WTC11 (cell line): ENCODE measurements around the gene CUL1. TPM values are rescaled to one million over a fixed set of nuclear protein-coding genes. Genes with fewer than 3 reads are reported as not detected.

Experiments used
- ATAC-seq: fragments of 200-7000 bp; cut with Tn5 transposase; 2 replicates; pipeline ENCODE4 v1.10.0; 2021; ENCODE audit warnings: mild to moderate bottlenecking, moderate library complexity
- CTCF ChIA-PET: fragments of 300-600 bp; sonication (Branson Sonifier 250); formaldehyde crosslinking; loops from one replicate; lab custom pipeline; 2021; ENCODE audit warnings: antibody characterized with exemption; lab: Charles Lee
- POLR2A ChIA-PET: fragments of 350-600 bp; sonication (Branson Sonifier 250); formaldehyde crosslinking; loops from one replicate; lab custom pipeline; 2021; ENCODE audit warnings: antibody characterized with exemption; lab: Charles Lee
- DNase-seq: peaks from one replicate; pipeline ENCODE4 v3.0.0; 2021; ENCODE audit warnings: low spot score
- H3K27ac Mint-ChIP-seq: 2 replicates; pipeline ENCODE4 v1.8.0; 2021; ENCODE audit warnings: mixed read lengths
- H3K27me3 Mint-ChIP-seq: 2 replicates; pipeline ENCODE4 v1.8.0; 2021; ENCODE audit warnings: low read depth, mild to moderate bottlenecking, moderate library complexity, mixed read lengths
- H3K36me3 Mint-ChIP-seq: 2 replicates; pipeline ENCODE4 v1.8.0; 2021; ENCODE audit warnings: mixed read lengths
- H3K4me1 Mint-ChIP-seq: 2 replicates; pipeline ENCODE4 v1.8.0; 2022; ENCODE audit warnings: mixed read lengths
- H3K4me3 Mint-ChIP-seq: 2 replicates; pipeline ENCODE4 v1.8.0; 2021; ENCODE audit warnings: mild to moderate bottlenecking, moderate library complexity, mixed read lengths
- H3K9me3 Mint-ChIP-seq: 2 replicates; pipeline ENCODE4 v1.8.0; 2021; ENCODE audit warnings: mixed read lengths
- CREM ChIP-seq: sonication (generic); formaldehyde crosslinking; IDR thresholded peaks from 2 replicates; pipeline ENCODE4 v1.8.1; 2022; ENCODE audit warnings: mild to moderate bottlenecking, missing genetic modification reagents, moderate library complexity
- ERG ChIP-seq: fragments of 250-450 bp; sonication (Bioruptor Pico); IDR thresholded peaks from 2 replicates; pipeline ENCODE4 v1.8.0; 2021; ENCODE audit warnings: mild to moderate bottlenecking
- ESRRA ChIP-seq: sonication (generic); formaldehyde crosslinking; IDR thresholded peaks from 2 replicates; pipeline ENCODE4 v1.8.1; 2022; ENCODE audit warnings: mild to moderate bottlenecking, missing genetic modification reagents, borderline replicate concordance
- FOXJ3 ChIP-seq: sonication (generic); formaldehyde crosslinking; IDR thresholded peaks from 2 replicates; pipeline ENCODE4 v1.9.0; 2021; ENCODE audit warnings: missing genetic modification reagents, mild to moderate bottlenecking, borderline replicate concordance
- FOXK1 ChIP-seq: sonication (generic); formaldehyde crosslinking; IDR thresholded peaks from 2 replicates; pipeline ENCODE4 v1.8.0; 2022; ENCODE audit warnings: mild to moderate bottlenecking, moderate library complexity, missing genetic modification reagents
- GABPB1 ChIP-seq: sonication (generic); formaldehyde crosslinking; IDR thresholded peaks from 2 replicates; pipeline ENCODE4 v1.8.1; 2023; ENCODE audit warnings: mild to moderate bottlenecking, missing genetic modification reagents
- GTF2I ChIP-seq: fragments of 250-450 bp; sonication (Bioruptor Pico); conservative IDR thresholded peaks from 2 replicates; pipeline ENCODE4 v1.4.0; 2021; ENCODE audit warnings: mild to moderate bottlenecking
- MAX ChIP-seq: sonication (generic); formaldehyde crosslinking; IDR thresholded peaks from 2 replicates; pipeline ENCODE4 v1.8.0; 2022; ENCODE audit warnings: mild to moderate bottlenecking, missing genetic modification reagents
- NFE2L1 ChIP-seq: sonication (generic); formaldehyde crosslinking; IDR thresholded peaks from 2 replicates; pipeline ENCODE4 v1.8.1; 2023; ENCODE audit warnings: missing genetic modification reagents
- NR2C2 ChIP-seq: sonication (generic); formaldehyde crosslinking; IDR thresholded peaks from 2 replicates; pipeline ENCODE4 v1.8.0; 2022; ENCODE audit warnings: mild to moderate bottlenecking, missing genetic modification reagents
- OVOL2 ChIP-seq: fragments of 250-450 bp; sonication (Bioruptor Pico); IDR thresholded peaks from 2 replicates; pipeline ENCODE4 v1.9.0; 2021; ENCODE audit warnings: mild to moderate bottlenecking, borderline replicate concordance
- SOX15 ChIP-seq: fragments of 250-450 bp; sonication (Bioruptor Pico); IDR thresholded peaks from 2 replicates; pipeline ENCODE4 v1.9.0; 2021; ENCODE audit warnings: mild to moderate bottlenecking
- TEAD4 ChIP-seq: sonication (generic); formaldehyde crosslinking; IDR thresholded peaks from 2 replicates; pipeline ENCODE4 v1.8.0; 2022; ENCODE audit warnings: mild to moderate bottlenecking, missing genetic modification reagents
- TP53 ChIP-seq: sonication (generic); formaldehyde crosslinking; IDR thresholded peaks from 2 replicates; pipeline ENCODE4 v1.8.1; 2023; ENCODE audit warnings: mild to moderate bottlenecking, missing genetic modification reagents
- ZNF512 ChIP-seq: sonication (generic); formaldehyde crosslinking; IDR thresholded peaks from 2 replicates; pipeline ENCODE4 v1.8.1; 2022; ENCODE audit warnings: missing genetic modification reagents, borderline replicate concordance
- ZNF532 ChIP-seq: fragments of 250-450 bp; sonication (Bioruptor Pico); IDR thresholded peaks from 2 replicates; pipeline ENCODE4 v1.9.0; 2021; ENCODE audit warnings: mild to moderate bottlenecking, borderline replicate concordance
- ZSCAN18 ChIP-seq: fragments of 250-450 bp; sonication (Bioruptor Pico); IDR thresholded peaks from 2 replicates; pipeline ENCODE4 v2.1.2; 2022; ENCODE audit warnings: mild to moderate bottlenecking, moderate library complexity
- total RNA-seq: library from RNA; stranded (reverse); gene quantifications from 3 replicates; pipeline ENCODE4 v1.2.3, GENCODE V29; 2021
- TF ChIP-seq, protein P1 (sequence below): sonication (generic); formaldehyde crosslinking; IDR thresholded peaks from 2 replicates; pipeline ENCODE4 v1.8.1; 2022; ENCODE audit warnings: low read depth, mild to moderate bottlenecking, moderate library complexity, missing genetic modification reagents, borderline replicate concordance
- TF ChIP-seq, protein P2 (sequence below): sonication (generic); formaldehyde crosslinking; IDR thresholded peaks from 2 replicates; pipeline ENCODE4 v1.8.0; 2022; ENCODE audit warnings: mild to moderate bottlenecking, missing genetic modification reagents

CUL1 gene
- total RNA-seq, 1 experiment from 2014 or later, result 50.5 TPM

GRCh38 chr7:148727501-148728278 is 29.0 kb downstream of the CUL1 start (continued):
- TF ChIP-seq ZNF532 (CRISPR knock-in tag) (no peak), FOXJ3 (no peak), ESRRA (CRISPR knock-in tag) (no peak), CREM (CRISPR knock-in tag) (no peak), SOX15 (CRISPR knock-in tag) (no peak), NFE2L1 (CRISPR knock-in tag) (no peak)

GRCh38 chr7:148729984-148730733 is 31.5 kb downstream of the CUL1 start:
- DNase-seq, result no peak
- TF ChIP-seq MAX (CRISPR knock-in tag) (no peak), FOXK1 (CRISPR knock-in tag) (no peak), ZNF512 (CRISPR knock-in tag) (no peak), TEAD4 (CRISPR knock-in tag) (no peak), TP53 (no peak), ERG (CRISPR knock-in tag) (no peak), OVOL2 (CRISPR knock-in tag) (no peak), GABPB1 (CRISPR knock-in tag) (no peak), ESRRA (CRISPR knock-in tag) (no peak), GTF2I (CRISPR knock-in tag) (no peak), NR2C2 (CRISPR knock-in tag) (no peak), ZSCAN18 (CRISPR knock-in tag) (no peak)
- TF ChIP-seq, protein P1, sequence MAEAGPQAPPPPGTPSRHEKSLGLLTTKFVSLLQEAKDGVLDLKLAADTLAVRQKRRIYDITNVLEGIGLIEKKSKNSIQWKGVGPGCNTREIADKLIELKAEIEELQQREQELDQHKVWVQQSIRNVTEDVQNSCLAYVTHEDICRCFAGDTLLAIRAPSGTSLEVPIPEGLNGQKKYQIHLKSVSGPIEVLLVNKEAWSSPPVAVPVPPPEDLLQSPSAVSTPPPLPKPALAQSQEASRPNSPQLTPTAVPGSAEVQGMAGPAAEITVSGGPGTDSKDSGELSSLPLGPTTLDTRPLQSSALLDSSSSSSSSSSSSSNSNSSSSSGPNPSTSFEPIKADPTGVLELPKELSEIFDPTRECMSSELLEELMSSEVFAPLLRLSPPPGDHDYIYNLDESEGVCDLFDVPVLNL, result no peak
- TF ChIP-seq, protein P2, sequence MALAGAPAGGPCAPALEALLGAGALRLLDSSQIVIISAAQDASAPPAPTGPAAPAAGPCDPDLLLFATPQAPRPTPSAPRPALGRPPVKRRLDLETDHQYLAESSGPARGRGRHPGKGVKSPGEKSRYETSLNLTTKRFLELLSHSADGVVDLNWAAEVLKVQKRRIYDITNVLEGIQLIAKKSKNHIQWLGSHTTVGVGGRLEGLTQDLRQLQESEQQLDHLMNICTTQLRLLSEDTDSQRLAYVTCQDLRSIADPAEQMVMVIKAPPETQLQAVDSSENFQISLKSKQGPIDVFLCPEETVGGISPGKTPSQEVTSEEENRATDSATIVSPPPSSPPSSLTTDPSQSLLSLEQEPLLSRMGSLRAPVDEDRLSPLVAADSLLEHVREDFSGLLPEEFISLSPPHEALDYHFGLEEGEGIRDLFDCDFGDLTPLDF (CRISPR knock-in tag), result no peak
- H3K27ac Mint-ChIP-seq, result no peak overlapping the region
- H3K4me3 Mint-ChIP-seq, result no peak overlapping the region
- no peak for ATAC-seq
- peaks cover 31% of the 10 kb centered on the region for H3K36me3 Mint-ChIP-seq
- H3K9me3 Mint-ChIP-seq, result no peaks in the 10 kb centered on the region
- CTCF ChIA-PET, result no interaction called here
- no peaks in the 10 kb centered on the region for H3K27me3 Mint-ChIP-seq
- peaks cover 21% of the 10 kb centered on the region for H3K4me1 Mint-ChIP-seq
- POLR2A ChIA-PET, result no interaction called here
